GM12875 (cell line): ENCODE data around the gene SEPTIN11.

Experiments used
- H3K4me3 ChIP-seq: one replicate; pipeline ENCODE4 v1.5.1; 2011; ENCODE audit warnings: low read depth, low read length, control low read depth
- CTCF ChIP-seq: IDR thresholded peaks from 2 replicates; pipeline ENCODE4 v1.5.1; 2011; ENCODE audit warnings: low read depth, mild to moderate bottlenecking, control low read depth, inconsistent platforms, low read length, moderate library complexity, borderline replicate concordance; ENCODE audit not compliant: insufficient read depth

SEPTIN11 gene

DNA sequence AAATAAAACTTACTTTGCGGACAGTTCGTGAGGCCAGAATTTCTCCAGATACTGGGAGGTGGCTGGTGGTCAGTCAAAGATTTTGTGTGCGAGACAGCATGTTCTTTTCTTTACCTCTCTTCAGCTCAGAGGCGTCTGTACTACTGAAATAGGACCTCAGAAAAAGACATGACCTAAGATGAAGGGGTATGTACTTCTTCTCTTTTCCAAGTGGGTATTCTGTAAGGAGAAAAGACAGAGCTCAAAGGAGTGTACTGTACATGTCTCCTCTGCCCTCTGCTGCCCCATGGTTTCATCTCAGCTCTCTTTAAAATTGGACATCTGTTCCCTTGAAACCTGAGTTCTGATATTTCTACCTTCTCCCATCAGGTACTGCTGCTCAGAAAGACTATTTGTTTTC, 38.1 kb downstream of the SEPTIN11 start:
- no peak overlapping the region for H3K4me3 ChIP-seq
- no peak for TF ChIP-seq CTCF

DNA sequence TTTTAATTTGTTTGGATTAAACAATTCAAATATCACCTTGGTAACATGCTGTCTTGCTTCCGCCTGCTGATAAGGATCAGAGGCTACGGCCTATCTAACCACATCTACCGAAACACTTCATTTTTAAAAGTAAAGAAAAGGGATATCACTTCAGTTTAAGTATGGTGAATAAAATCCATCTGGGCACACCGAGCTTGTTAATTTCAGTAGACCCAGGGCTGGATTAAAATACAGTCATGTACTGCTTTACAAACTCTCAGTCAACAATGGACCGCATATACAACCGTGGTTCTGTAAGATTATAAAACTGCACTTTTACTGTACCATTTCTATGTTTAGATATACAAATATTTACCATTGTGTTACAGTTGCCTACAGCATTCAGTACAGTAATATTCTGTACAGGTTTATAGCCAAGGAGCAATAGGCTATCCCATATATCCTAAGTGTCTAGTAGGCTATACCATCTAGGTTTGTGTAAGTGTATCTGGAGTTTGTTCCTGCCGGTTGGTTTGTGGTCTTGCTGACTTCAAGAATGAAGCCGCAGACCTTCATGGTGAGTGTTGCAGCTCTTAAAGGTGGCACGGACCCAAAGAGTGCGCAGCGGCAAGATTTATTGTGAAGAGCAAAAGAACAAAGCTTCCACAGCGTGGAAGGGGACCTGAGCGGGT, 40.0 kb downstream of the SEPTIN11 start:
- no peak for TF ChIP-seq CTCF
- H3K4me3 ChIP-seq: no peak overlapping the region

DNA sequence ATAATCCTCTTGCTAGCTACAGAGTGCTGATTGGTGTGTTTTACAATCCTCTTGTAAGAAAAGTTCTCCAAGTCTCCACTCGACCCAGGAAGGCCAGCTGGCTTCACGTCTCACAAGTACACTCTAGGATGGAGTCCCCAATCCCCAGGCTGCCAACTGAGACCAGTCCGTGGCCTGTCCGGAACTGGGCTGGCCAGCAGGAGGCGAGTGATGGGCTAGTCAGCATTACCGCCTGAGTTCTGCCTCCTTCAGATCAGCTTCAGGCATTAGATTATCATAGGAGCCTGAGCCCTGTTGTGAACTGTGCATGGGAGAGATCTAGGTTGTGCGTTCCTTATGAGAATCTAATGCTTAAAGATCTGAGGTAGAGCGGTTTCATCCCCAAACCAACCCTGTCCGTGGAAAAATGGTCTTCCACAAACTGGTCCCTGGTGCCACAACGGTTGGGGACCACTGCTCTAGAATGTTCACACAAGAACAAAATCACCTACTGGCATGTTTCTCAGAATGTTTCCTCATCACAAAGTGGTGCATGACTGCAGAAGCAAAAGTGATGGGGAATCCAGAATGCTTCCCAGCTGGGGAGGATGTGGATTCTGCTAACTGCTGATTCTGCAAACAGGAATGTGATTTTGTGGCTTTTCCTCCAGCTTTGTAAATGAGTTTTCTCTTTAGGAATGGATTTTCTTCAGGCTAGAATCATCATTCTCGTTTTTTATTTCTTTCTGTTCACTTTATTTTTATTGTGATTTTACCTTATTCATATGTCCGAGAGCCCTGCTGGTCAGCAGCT, 40.9 kb downstream of the SEPTIN11 start:
- no peak overlapping the region for H3K4me3 ChIP-seq
- TF ChIP-seq CTCF: no peak

GRCh38 chr4:76991161-76991660, 41.7 kb downstream of the SEPTIN11 start:
- TF ChIP-seq CTCF: no peak
- no peak overlapping the region for H3K4me3 ChIP-seq

- no peak overlapping the region for H3K4me3 ChIP-seq
- TF ChIP-seq CTCF: no peak
Observed at GRCh38 chr4:76993787-76994641, 44.5 kb downstream of the SEPTIN11 start.

DNA sequence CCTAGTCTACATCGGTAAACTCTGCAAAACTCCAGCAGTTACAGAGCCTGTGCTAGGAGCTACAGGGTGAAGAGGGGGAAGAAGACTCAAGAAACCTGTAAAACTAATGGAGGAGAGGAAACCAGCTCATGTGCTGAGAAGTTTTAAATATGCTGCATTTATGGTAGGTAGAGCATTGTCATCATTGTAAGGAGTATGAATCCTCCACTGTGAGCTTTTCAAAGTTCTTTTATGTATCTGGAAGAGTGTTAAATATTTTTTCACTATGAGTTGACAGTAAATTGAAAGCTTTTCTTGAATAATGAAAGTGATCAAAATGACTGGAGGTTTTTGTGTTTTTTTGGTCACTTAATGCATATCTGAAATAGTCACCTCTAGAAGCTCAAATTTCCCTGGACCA, 46.2 kb downstream of the SEPTIN11 start:
- TF ChIP-seq CTCF: no peak
- no peak overlapping the region for H3K4me3 ChIP-seq
